ENCODE data around the gene NRP1.

DNA sequence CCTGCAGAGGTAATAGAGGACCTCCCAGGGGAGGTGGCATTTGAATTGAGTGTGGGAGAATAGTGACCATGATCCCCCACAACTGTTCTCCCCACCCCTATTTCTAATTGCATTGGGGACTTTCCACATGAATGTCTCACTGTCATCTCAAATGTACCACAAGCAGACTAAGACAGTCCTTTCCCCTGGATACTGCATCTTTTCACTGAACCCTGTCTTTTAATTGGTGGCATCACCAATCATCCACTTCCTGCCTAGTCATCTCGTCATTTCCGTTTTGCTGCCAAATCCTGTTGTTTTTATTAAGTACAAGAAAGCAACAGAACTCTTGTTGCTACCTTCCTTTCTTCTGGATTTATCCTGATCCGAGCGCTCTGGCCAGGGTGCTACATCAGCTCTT is 120.3 kb downstream of the NRP1 start:
- TF ChIP-seq, protein P1, sequence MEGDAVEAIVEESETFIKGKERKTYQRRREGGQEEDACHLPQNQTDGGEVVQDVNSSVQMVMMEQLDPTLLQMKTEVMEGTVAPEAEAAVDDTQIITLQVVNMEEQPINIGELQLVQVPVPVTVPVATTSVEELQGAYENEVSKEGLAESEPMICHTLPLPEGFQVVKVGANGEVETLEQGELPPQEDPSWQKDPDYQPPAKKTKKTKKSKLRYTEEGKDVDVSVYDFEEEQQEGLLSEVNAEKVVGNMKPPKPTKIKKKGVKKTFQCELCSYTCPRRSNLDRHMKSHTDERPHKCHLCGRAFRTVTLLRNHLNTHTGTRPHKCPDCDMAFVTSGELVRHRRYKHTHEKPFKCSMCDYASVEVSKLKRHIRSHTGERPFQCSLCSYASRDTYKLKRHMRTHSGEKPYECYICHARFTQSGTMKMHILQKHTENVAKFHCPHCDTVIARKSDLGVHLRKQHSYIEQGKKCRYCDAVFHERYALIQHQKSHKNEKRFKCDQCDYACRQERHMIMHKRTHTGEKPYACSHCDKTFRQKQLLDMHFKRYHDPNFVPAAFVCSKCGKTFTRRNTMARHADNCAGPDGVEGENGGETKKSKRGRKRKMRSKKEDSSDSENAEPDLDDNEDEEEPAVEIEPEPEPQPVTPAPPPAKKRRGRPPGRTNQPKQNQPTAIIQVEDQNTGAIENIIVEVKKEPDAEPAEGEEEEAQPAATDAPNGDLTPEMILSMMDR (IDR thresholded peaks at IDR 0.05; ENCODE audit: extremely low read depth in 1 of 2, insufficient read depth in 1 of 2, low read depth in 1 of 2, low read length in 2 of 2) = no peak
- TF ChIP-seq MYC (IDR thresholded peaks at IDR 0.05; ENCODE audit: low read depth, low read length) (no peak), POLR2A (IDR thresholded peaks at IDR 0.05; ENCODE audit: low read depth, low read length) (no peak), FOS (IDR thresholded peaks at IDR 0.05; ENCODE audit: borderline replicate concordance, insufficient read depth, low read length) (peak; percentile 26), EZH2 (IDR thresholded peaks at IDR 0.05; ENCODE audit: borderline replicate concordance, low read depth, low read length, severe bottlenecking) (no peak), POLR2AphosphoS5 (IDR thresholded peaks at IDR 0.05; ENCODE audit: insufficient read depth, low read depth, low read length) (peak; percentile 28)
- TF ChIP-seq, protein P2, sequence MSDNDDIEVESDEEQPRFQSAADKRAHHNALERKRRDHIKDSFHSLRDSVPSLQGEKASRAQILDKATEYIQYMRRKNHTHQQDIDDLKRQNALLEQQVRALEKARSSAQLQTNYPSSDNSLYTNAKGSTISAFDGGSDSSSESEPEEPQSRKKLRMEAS (IDR thresholded peaks at IDR 0.05; ENCODE audit: insufficient read depth, insufficient read length) = no peak

Data from endothelial cell of umbilical vein (primary cell).